ENCODE measurements around the gene NCK1. TPM values are rescaled to one million over a fixed set of nuclear protein-coding genes. Genes with fewer than 3 reads are reported as not detected.
A peak's percentile ranks its signal among the peaks of the same experiment; 100 is the strongest.

NCK1 gene
- total RNA-seq, 1 experiment from 2014 or later: 59.4 TPM

DNA sequence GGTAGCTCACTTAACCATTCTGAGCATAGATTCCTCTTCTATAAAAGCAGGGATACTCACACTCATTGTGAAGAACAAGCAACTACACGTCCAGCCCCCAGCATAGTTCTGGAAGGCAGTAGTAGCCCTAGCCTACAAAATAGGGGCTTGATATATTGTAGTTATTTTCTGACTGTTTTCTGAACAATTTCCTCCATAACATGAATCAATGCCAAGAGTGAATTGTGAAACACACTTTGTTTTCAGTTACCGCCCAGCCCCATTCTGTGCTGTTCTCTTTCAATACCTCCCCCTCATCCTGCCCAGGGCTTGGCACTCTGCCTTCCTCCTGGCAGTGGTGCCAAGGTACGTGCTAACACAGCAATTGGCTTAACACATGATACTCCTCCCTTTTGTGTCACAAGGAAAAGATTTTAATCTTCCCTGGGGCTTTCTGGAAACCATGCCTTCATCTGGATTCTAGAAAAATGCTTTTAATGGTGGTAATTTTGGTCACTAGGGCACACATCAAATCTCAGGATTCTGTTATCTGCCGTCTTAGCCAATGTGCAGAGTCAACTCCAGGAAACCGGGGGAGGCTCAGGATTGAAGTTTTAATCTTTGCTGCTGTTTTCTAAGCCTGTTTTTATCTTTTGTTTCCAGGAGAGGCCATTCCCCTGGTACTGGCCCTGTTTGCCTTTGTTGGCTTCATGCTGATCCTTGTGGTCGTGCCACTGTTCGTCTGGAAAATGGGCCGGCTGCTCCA lies 132.9 kb downstream of the NCK1 start:
- DNase-seq (ENCODE audit: unreplicated experiment): peak; percentile 99
- Mint-ChIP-seq H3K4me1 (ENCODE audit: insufficient read depth, unreplicated experiment) (peaks cover 61% of the 10 kb centered on the region), H3K4me3 (ENCODE audit: unreplicated experiment) (peak overlapping the region; percentile 42), H3K36me3 (ENCODE audit: insufficient read depth, unreplicated experiment) (peaks cover 84% of the 10 kb centered on the region), H3K27ac (ENCODE audit: low read depth, unreplicated experiment) (peak overlapping the region; percentile 94), H3K27me3 (ENCODE audit: insufficient read depth, unreplicated experiment) (no peaks in the 10 kb centered on the region), H3K9me3 (ENCODE audit: unreplicated experiment) (no peaks in the 10 kb centered on the region)
- CTCF ChIA-PET: interaction anchor here (0.7 to 2.4 kb wide), 6 partner anchors 11 to 243 kb away, joined by 3 to 14 read pairs (median 5); partner anchors contain the start of gene STAG1
- intact Hi-C loops (cut with micrococcal nuclease): loop anchor here (1.0 to 5.0 kb wide), 2 partner anchors 38 to 243 kb away; partner anchors contain the start of genes IL20RB and STAG1
- POLR2A ChIA-PET: interaction anchor here (0.9 to 5.7 kb wide), 12 partner anchors 11 to 799 kb away, joined by 3 to 259 read pairs (median 5); partner anchors contain the start of genes IL20RB, MSL2, NCK1 and STAG1
- BruUV-seq (replicated peaks): no TSS peak
- TF ChIP-seq, protein P1, sequence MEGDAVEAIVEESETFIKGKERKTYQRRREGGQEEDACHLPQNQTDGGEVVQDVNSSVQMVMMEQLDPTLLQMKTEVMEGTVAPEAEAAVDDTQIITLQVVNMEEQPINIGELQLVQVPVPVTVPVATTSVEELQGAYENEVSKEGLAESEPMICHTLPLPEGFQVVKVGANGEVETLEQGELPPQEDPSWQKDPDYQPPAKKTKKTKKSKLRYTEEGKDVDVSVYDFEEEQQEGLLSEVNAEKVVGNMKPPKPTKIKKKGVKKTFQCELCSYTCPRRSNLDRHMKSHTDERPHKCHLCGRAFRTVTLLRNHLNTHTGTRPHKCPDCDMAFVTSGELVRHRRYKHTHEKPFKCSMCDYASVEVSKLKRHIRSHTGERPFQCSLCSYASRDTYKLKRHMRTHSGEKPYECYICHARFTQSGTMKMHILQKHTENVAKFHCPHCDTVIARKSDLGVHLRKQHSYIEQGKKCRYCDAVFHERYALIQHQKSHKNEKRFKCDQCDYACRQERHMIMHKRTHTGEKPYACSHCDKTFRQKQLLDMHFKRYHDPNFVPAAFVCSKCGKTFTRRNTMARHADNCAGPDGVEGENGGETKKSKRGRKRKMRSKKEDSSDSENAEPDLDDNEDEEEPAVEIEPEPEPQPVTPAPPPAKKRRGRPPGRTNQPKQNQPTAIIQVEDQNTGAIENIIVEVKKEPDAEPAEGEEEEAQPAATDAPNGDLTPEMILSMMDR (IDR thresholded peaks at IDR 0.05; ENCODE audit: unreplicated experiment): no peak

DNA sequence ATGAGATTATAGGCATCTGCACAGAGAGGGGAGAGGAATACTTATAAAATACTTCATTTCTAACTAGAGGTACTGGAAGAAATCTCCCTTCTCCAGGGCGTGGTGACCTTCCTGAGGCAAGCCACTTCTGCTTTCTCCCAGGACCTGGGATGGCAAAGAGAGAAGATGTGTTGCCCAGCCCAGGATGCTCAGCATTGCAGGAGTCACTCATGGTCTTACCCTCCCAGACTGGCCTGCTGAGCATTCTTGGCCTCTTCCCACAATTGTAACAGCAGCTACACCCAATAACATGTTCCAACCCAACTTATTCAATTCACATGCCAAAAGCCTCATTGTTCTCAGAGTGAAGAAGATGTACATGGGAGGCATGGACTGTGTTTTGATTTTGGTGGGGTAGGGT lies 133.6 kb downstream of the NCK1 start:
- H3K27me3 Mint-ChIP-seq (ENCODE audit: insufficient read depth, unreplicated experiment): no peaks in the 10 kb centered on the region
- TF ChIP-seq, protein P1 (IDR thresholded peaks at IDR 0.05; ENCODE audit: unreplicated experiment): no peak
- peak; percentile 78 for DNase-seq (ENCODE audit: unreplicated experiment)
- POLR2A ChIA-PET: interaction anchor here (0.7 to 5.7 kb wide), 14 partner anchors 11 to 799 kb away, joined by 3 to 259 read pairs (median 5); partner anchors contain the start of genes IL20RB, MSL2 and NCK1
- H3K36me3 Mint-ChIP-seq (ENCODE audit: insufficient read depth, unreplicated experiment): peaks cover 84% of the 10 kb centered on the region
- H3K4me1 Mint-ChIP-seq (ENCODE audit: insufficient read depth, unreplicated experiment): peaks cover 60% of the 10 kb centered on the region
- H3K4me3 Mint-ChIP-seq (ENCODE audit: unreplicated experiment): peak overlapping the region; percentile 42
- intact Hi-C loops (cut with micrococcal nuclease): loop anchor here (1.0 to 5.0 kb wide), 2 partner anchors 38 to 243 kb away; partner anchors contain the start of genes IL20RB and STAG1
- no TSS peak for BruUV-seq (replicated peaks)
- no peaks in the 10 kb centered on the region for H3K9me3 Mint-ChIP-seq (ENCODE audit: unreplicated experiment)
- CTCF ChIA-PET: interaction anchor here (0.7 to 2.4 kb wide), 7 partner anchors 11 to 244 kb away, joined by 3 to 14 read pairs (median 7); partner anchors contain the start of genes IL20RB and STAG1
- peak overlapping the region; percentile 94 for H3K27ac Mint-ChIP-seq (ENCODE audit: low read depth, unreplicated experiment)

Other genes starting within 250 kb of the NCK1 start
- 29.2 and 34.3 TPM in 2 replicates for gene STAG1, start 109.8 kb upstream of the NCK1 start, total RNA-seq (2022)
- 7.6 and 8.5 TPM in 2 replicates for gene SLC35G2, start 43.1 kb upstream of the NCK1 start, total RNA-seq (2022)
- gene IL20RB, start 95.8 kb downstream of the NCK1 start, total RNA-seq (2022): 158 and 163 TPM in 2 replicates